ENCODE data around the gene PROZ. TPM values are rescaled to one million over a fixed set of nuclear protein-coding genes. Genes with fewer than 3 reads are reported as not detected.
A peak's percentile ranks its signal among the peaks of the same experiment; 100 is the strongest.
"Not testable (repeated sequence)": the region's sequence is repeated elsewhere in the genome, so short reads cannot be mapped to it uniquely, and the experiment has no call there.

Gene PROZ
- total RNA-seq, 1 experiment from 2014 or later = not detected

- DNase-seq (ENCODE audit: low read depth) = no peak
Measured at GRCh38 chr13:113155201-113155600, 3.2 kb upstream of the PROZ start.

- DNase-seq (ENCODE audit: low read depth) = no peak
Measured at GRCh38 chr13:113155982-113156655, 2.3 kb upstream of the PROZ start.

- peak; percentile 10 for DNase-seq (ENCODE audit: low read depth)
Measured at GRCh38 chr13:113157206-113157928, 1.1 kb upstream of the PROZ start.

GRCh38 chr13:113158946-113159345 is 498 bp downstream of the PROZ start:
- no peak for DNase-seq (ENCODE audit: low read depth)

- no peak for DNase-seq (ENCODE audit: low read depth)
Measured at GRCh38 chr13:113159701-113160100, 1.3 kb downstream of the PROZ start.

GRCh38 chr13:113160983-113161382 is 2.5 kb downstream of the PROZ start:
- DNase-seq (ENCODE audit: low read depth) = no peak

GRCh38 chr13:113161433-113161832 is 3.0 kb downstream of the PROZ start:
- DNase-seq (ENCODE audit: low read depth) = no peak

- DNase-seq (ENCODE audit: low read depth) = not testable (repeated sequence)
Measured at GRCh38 chr13:113161975-113162374, 3.5 kb downstream of the PROZ start.

GRCh38 chr13:113162783-113163685 is 4.6 kb downstream of the PROZ start:
- no peak for DNase-seq (ENCODE audit: low read depth)

- DNase-seq (ENCODE audit: low read depth) = no peak
Measured at GRCh38 chr13:113164492-113164891, 6.0 kb downstream of the PROZ start.

GRCh38 chr13:113166266-113166665 is 7.8 kb downstream of the PROZ start:
- no peak for DNase-seq (ENCODE audit: low read depth)

- no peak for DNase-seq (ENCODE audit: low read depth)
Measured at GRCh38 chr13:113166681-113167080, 8.2 kb downstream of the PROZ start.

- no peak for DNase-seq (ENCODE audit: low read depth)
Measured at GRCh38 chr13:113167155-113167554, 8.7 kb downstream of the PROZ start.

- no peak for DNase-seq (ENCODE audit: low read depth)
Measured at GRCh38 chr13:113167575-113167974, 9.1 kb downstream of the PROZ start.

- no peak for DNase-seq (ENCODE audit: low read depth)
Measured at GRCh38 chr13:113168211-113168610, 9.8 kb downstream of the PROZ start.

- no peak for DNase-seq (ENCODE audit: low read depth)
Measured at GRCh38 chr13:113169277-113170272, 11.1 kb downstream of the PROZ start.

- DNase-seq (ENCODE audit: low read depth) = no peak
Measured at GRCh38 chr13:113170511-113170910, 12.1 kb downstream of the PROZ start.

GRCh38 chr13:113171250-113172125 is 13.0 kb downstream of the PROZ start:
- DNase-seq (ENCODE audit: low read depth) = no peak

- DNase-seq (ENCODE audit: low read depth) = no peak
Measured at GRCh38 chr13:113172419-113172926, 14.0 kb downstream of the PROZ start.

- no peak for DNase-seq (ENCODE audit: low read depth)
Measured at GRCh38 chr13:113176280-113176679, 17.8 kb downstream of the PROZ start.

Measured in Daoy (cell line).